HFFc6 (cell line): ENCODE measurements around the gene RANBP1. TPM values are rescaled to one million over a fixed set of nuclear protein-coding genes. Genes with fewer than 3 reads are reported as not detected.

Experiments used
- DNase-seq: peaks from one replicate; pipeline ENCODE4 v3.0.0-alpha.2; 2018
- H3K27ac Mint-ChIP-seq: 2 replicates; pipeline ENCODE4 v1.8.0; 2020; ENCODE audit warnings: mild to moderate bottlenecking, mixed read lengths
- H3K27me3 Mint-ChIP-seq: 2 replicates; pipeline ENCODE4 v1.8.0; 2021; ENCODE audit warnings: mild to moderate bottlenecking, moderate library complexity, mixed read lengths; ENCODE audit not compliant: insufficient read depth
- H3K36me3 Mint-ChIP-seq: 2 replicates; pipeline ENCODE4 v1.8.0; 2021; ENCODE audit warnings: low read depth, mixed read lengths
- H3K4me1 Mint-ChIP-seq: 2 replicates; pipeline ENCODE4 v1.8.0; 2020; ENCODE audit warnings: low read depth, mixed read lengths
- H3K4me3 Mint-ChIP-seq: 2 replicates; pipeline ENCODE4 v1.8.0; 2020; ENCODE audit warnings: mild to moderate bottlenecking, moderate library complexity, mixed read lengths
- H3K9me3 Mint-ChIP-seq: 2 replicates; pipeline ENCODE4 v1.8.0; 2020; ENCODE audit warnings: mild to moderate bottlenecking, mixed read lengths
- CTCF ChIP-seq: fragments of 200-600 bp; sonication (generic); IDR thresholded peaks from 2 replicates; pipeline ENCODE4 v1.5.0; 2021; ENCODE audit warnings: antibody characterized with exemption, mild to moderate bottlenecking
- total RNA-seq, 6 experiments: library from RNA; stranded (reverse); fragmentation: NEBNext Ultra II Directional; extraction: Animal tissue kit (Norgen Biotek cat#: 25700); gene quantifications; 2 replicates in 1 of 6; 3 replicates in 5 of 6; pipeline ENCODE4 v1.2.3, GENCODE V29; 2021

The RANBP1 gene
- total RNA-seq, 6 experiments from 2014 or later = 177 to 231 (median 226) TPM

GRCh38 chr22:20101638-20102037 is 14.3 kb upstream of the RANBP1 start:
- Mint-ChIP-seq H3K4me1 (no peaks in the 10 kb centered on the region), H3K4me3 (no peak overlapping the region), H3K36me3 (peaks cover 37% of the 10 kb centered on the region), H3K9me3 (no peaks in the 10 kb centered on the region), H3K27me3 (peaks cover 3% of the 10 kb centered on the region; the same call in 1 of the 2 replicates), H3K27ac (no peak overlapping the region)
- no peak for TF ChIP-seq CTCF
- DNase-seq = no peak

- Mint-ChIP-seq H3K36me3 (peaks cover 30% of the 10 kb centered on the region), H3K27me3 (peaks cover 3% of the 10 kb centered on the region; the same call in 1 of the 2 replicates), H3K9me3 (no peaks in the 10 kb centered on the region), H3K27ac (no peak overlapping the region), H3K4me3 (no peak overlapping the region), H3K4me1 (no peaks in the 10 kb centered on the region)
- TF ChIP-seq CTCF = peak; percentile 34
- DNase-seq = no peak
Observed at GRCh38 chr22:20102203-20102780, 13.6 kb upstream of the RANBP1 start.

- no peak for TF ChIP-seq CTCF
- no peak overlapping the region; the same call in 1 of the 2 replicates for H3K27ac Mint-ChIP-seq
- peaks cover 4% of the 10 kb centered on the region; the same call in 1 of the 2 replicates for H3K27me3 Mint-ChIP-seq
- H3K4me3 Mint-ChIP-seq = no peak overlapping the region
- peaks cover 14% of the 10 kb centered on the region for H3K36me3 Mint-ChIP-seq
- H3K4me1 Mint-ChIP-seq = no peaks in the 10 kb centered on the region
- no peak for DNase-seq
- no peaks in the 10 kb centered on the region for H3K9me3 Mint-ChIP-seq
Observed at GRCh38 chr22:20105456-20106204, 10.3 kb upstream of the RANBP1 start.

- Mint-ChIP-seq H3K27ac (no peak overlapping the region), H3K4me1 (no peaks in the 10 kb centered on the region), H3K4me3 (no peak overlapping the region), H3K36me3 (peaks cover 18% of the 10 kb centered on the region), H3K27me3 (peaks cover 1% of the 10 kb centered on the region; the same call in 1 of the 2 replicates), H3K9me3 (no peaks in the 10 kb centered on the region)
- no peak for DNase-seq
- no peak for TF ChIP-seq CTCF
Observed at GRCh38 chr22:20106205-20106848, 9.6 kb upstream of the RANBP1 start.

- Mint-ChIP-seq H3K9me3 (no peaks in the 10 kb centered on the region), H3K36me3 (peaks cover 15% of the 10 kb centered on the region), H3K27me3 (peaks cover 1% of the 10 kb centered on the region; the same call in 1 of the 2 replicates), H3K4me1 (no peaks in the 10 kb centered on the region), H3K4me3 (no peak overlapping the region), H3K27ac (no peak overlapping the region)
- no peak for DNase-seq
- TF ChIP-seq CTCF = no peak
Observed at GRCh38 chr22:20106849-20107237, 9.1 kb upstream of the RANBP1 start.
